Hematopoietic multipotent progenitor cell treated with erythropoietin and hydrocortisone succinate and interleukin-3 and kit ligand, for 17 days (in vitro differentiated cells): ENCODE data around the gene RRBP1.

Source experiments
- DNase-seq: peaks from one replicate; pipeline ENCODE4 v3.0.0-alpha.2; 2015; ENCODE audit warnings: low spot score

Gene RRBP1

GRCh38 chr20:17682103-17682888 is at the start of gene RRBP1:
TSS of gene RRBP1 (minus strand) at chr20:17682242. CDS start at chr20:17660507, 21,735 bp downstream.
- DNase-seq: peak; percentile 96

DNA sequence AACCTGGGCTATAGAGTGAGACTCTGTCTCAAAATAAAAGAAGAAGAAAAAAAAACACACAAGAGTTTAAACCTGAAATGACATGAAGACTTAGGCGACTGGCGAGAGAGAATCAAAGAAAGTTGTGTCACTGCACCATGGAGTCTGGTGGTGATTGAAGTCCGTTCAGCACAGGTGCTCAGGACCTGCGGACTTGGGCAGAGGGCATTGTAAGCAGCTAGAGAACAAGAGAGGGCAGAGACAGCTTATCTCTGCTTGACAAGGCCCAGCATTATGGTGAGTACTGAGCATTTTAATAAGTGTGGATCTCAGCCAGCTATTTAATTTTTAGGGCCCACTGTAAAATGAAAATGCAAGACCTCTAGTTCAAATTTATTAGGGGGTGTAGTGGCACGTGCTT is 49.2 kb upstream of the RRBP1 start:
- no peak for DNase-seq

- no peak for DNase-seq
Measured at GRCh38 chr20:17730071-17730470, 48.0 kb upstream of the RRBP1 start.

GRCh38 chr20:17728074-17728473 is 46.0 kb upstream of the RRBP1 start:
- no peak for DNase-seq

- DNase-seq: no peak
Measured at GRCh38 chr20:17727351-17727750, 45.3 kb upstream of the RRBP1 start.

GRCh38 chr20:17726902-17727301 is 44.9 kb upstream of the RRBP1 start:
- no peak for DNase-seq

DNA sequence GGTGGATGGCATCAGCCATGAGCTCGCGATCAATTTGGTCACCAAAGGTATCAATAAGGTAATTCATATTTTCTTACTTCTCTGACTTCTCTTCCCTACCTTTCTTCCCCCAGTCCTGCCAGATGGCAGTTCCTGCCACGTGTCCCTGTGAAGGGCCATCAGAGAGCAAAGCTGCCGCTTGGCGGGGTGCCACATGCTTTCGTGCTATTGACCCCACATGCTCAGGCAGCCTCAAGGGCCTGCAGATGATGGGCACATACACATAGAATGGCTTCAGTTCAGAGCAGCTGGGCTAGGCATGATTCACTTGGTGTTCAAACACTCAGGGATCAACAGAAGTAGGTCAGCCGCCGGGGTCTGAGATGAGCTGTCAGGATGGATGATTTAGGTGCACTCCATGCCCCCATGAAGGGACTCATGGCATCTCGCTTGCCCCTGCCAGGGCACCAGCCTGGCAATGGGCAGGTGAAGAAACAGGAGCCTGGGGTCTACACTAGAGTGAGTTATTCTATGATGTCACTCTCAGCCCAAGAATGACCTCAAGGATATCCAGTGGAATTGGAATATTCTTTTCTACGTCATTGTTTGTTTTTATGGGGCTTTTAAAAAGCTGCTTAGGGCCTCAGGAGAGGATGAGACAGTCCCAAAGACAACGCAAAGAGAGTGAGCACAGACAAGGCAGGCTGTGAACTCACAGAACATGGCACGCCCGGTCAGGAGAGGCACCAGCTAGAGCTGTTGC is 43.2 kb upstream of the RRBP1 start:
- no peak for DNase-seq

- no peak for DNase-seq
Measured at GRCh38 chr20:17723301-17723691, 41.3 kb upstream of the RRBP1 start.

DNA sequence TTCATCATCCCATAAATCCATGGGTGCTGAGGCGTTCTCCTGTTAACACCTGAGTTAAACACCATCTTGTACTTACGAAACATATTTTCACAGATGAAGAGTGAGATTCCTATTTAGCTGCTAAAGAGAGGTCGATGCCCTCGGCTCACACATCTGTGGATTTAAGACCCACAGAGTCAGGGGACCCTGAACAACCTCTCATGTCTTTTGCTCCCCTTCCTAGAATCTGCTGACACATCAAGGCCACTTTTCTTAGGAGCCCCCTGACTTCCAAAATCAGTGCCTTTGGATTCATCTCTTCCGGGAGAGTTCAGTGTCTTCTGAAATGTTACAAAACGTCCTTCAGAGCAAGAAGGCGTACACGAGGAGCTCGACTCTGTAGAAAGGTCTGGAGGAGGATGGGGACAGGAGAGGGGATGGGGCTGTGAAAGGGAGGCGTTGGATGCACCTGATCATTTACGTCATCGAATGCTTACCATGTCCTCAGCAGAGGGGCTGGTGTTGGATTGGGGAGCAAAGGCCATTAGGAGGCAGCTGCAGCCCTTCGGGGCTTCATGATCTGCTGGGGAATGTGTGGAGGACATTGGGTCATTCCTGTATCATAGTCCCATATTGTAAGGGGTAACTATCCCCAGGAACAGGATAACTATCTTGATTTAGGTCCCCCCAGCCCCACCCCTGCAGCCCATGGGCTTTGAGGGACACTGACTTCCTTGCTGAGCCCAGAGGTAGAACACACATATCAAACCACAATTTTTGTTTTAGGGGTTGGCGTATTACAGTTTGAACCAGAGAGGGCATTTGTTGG is 40.7 kb upstream of the RRBP1 start:
- no peak for DNase-seq

GRCh38 chr20:17721802-17722486 is 39.9 kb upstream of the RRBP1 start:
- no peak for DNase-seq

GRCh38 chr20:17720755-17721154 is 38.7 kb upstream of the RRBP1 start:
- DNase-seq: no peak

- DNase-seq: no peak
Measured at GRCh38 chr20:17716331-17716730, 34.3 kb upstream of the RRBP1 start.

GRCh38 chr20:17715075-17715474 is 33.0 kb upstream of the RRBP1 start:
- no peak for DNase-seq

DNA sequence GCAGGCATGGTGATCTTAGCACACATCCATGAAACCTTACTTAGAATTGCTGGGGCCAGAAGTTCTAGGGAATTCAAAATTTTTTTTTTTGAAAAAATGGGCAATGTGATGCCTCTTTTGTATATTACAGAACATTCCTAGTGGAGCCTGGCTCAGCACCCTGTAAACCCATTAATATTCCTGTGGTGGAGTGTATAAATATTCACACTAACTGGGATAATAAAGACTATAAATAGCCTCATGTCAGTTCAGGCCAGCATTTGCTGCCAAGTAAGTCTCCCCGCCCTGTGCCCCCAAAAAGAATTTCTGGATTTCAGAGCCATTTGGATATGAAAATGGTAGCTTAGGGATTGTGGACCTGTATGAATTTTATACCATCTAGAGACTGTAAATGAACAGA is 32.6 kb upstream of the RRBP1 start:
- no peak for DNase-seq

- DNase-seq: no peak
Measured at GRCh38 chr20:17712708-17713107, 30.7 kb upstream of the RRBP1 start.

DNA sequence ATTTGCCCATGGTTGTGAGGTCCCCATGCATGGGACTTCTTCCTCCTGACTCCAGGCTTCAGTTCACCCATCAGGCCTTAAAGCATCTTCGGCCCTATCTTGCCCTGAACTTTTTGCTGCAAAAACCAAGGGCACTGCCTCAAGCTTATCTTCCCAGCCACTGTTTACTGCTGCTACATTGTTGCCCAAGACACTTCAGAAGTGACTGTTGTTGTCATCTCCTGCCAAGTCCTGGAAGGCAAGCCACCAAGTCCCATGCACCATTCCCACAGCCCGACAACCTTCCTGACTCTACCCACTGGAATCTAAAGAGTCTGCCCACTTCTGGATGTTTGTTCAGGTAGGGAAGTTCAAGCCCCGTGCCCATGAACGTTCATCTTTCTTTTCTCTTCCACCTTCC is 30.2 kb upstream of the RRBP1 start:
- no peak for DNase-seq

- no peak for DNase-seq
Measured at GRCh38 chr20:17711267-17711627, 29.2 kb upstream of the RRBP1 start.

GRCh38 chr20:17710379-17711266 is 28.6 kb upstream of the RRBP1 start:
- no peak for DNase-seq

DNA sequence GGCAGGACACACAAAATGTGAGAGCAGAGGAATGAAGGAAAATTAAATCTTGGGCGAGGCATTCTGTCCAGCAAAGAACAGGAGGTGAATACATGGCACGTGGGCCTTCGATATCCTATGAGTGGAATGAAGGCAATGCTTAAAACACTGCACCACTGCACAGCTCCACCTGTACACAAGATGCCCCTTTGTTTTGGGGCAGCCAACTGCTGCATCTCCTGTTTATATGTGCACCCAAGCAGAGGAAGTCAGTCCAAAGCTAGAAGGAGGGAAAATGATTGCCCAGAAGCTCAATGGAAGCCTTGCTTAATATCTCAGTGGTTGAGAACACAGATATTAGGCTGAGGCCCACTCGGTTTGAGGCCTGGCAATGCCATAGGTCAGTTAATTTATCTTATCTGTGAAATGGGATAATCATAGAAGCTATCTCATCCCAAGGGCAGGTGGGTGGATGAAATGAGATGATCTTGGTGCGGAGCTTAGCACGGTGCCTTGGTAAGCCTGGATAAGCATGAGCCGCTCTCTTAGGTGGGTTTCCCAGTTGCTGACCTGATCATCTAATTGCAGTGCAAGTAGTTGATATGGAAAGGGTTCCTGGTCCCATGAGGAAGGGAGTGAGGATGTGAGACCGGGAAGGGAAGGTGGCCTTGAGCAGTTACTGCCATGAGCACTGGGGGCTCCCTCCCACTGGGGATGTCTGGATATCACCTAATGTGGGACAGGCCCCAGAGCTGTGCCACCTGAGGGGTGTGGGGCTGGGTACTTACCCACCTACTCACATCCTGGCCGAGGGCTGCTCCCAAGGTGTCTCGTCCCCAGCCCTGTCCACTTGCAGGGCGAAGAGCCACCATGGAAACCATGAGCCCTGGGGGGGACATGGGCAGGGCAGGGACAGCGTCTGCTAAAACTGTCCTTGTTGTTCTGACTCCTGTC is 27.6 kb upstream of the RRBP1 start:
- no peak for DNase-seq
